NOMO-1 treated with dmso at 0.1 percent for 144 hours (cell line): ENCODE measurements around the gene AUTS2.

ENCODE experiments used
- DNase-seq: peaks from one replicate; lab custom pipeline; 2025; ENCODE audit not compliant: unreplicated experiment; lab: John Stamatoyannopoulos, UW

The AUTS2 gene

GRCh38 chr7:70016044-70016770, 417.9 kb downstream of the AUTS2 start:
- no peak for DNase-seq

GRCh38 chr7:70017357-70017756, 419.1 kb downstream of the AUTS2 start:
- DNase-seq, result no peak

- DNase-seq, result no peak
These were observed 420.4 kb downstream of the AUTS2 start for GRCh38 chr7:70018700-70019099.

DNA sequence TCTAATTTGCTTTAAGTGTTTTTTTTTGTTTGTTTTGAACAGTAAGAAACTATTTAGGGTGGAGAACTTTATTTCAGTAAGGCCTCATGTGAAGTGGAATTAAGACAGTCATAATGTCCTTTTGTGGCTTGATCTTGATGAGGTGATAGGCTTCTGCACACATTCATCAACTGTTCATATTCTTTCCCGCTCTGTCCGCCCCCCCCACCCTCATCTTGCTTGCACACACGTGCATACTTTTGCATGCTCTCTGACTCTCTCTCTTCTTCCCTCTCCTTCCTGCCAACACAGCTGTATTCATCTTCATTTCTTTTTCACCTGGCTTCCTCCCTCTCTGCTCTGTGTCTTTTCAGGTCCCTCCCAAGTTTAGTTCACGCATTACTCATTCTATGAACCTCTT, 429.6 kb downstream of the AUTS2 start:
- no peak for DNase-seq

DNA sequence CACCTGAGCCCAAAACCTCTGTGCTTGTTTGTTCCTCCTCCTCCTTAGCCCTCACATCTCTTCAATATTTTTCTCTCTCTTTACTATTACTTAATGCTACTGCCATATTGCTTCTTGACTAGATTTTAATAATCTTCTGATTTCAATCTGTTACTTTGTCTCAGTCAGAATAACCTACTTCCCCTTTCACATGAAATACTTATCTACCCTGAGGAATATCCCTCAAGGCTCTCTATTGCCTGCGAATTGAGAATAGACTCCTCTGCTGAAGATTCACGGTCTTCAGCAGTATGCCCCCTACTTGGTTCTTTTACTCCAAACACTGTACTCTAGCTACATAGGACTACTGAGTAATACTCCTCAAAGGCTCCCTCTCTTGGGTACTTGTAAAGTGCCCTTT, 430.3 kb downstream of the AUTS2 start:
- DNase-seq, result no peak

DNA sequence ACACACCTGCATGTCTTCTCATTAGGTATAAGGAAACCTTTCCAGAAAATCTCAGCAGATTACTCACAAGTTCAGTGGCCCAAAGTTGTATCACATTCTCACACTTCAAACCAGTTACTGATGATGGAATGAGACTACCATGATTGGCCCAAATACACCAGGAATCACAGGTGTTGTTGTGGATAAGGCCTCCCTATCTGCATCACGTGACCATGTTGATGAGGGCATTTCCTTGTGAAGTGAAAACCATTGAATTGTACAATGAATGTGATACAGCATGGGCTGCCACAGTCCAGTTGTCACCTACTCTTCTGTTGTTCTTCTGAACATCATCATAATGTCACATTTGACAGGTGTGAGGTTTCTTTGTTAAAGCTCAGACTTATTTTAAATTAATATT, 431.7 kb downstream of the AUTS2 start:
- no peak for DNase-seq

DNA sequence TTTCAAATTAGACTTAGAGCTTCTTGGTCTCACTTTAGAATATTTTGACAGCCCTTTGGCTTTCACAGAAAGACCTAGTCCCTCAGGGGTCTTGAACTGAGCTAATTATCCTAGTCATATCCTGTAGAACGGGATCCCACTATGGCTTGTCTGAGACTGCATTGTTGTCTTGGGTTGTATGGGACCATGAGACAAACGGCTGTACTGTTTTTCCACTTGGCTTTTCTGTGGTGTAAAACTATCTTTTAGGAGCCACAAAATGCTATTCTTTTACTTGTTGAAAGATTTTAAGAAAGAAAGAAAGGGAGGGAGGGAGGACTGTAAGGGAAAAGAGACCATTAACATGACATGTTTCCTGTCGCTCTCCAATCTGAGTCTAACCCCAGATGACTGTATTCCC, 432.5 kb downstream of the AUTS2 start:
- no peak for DNase-seq

DNA sequence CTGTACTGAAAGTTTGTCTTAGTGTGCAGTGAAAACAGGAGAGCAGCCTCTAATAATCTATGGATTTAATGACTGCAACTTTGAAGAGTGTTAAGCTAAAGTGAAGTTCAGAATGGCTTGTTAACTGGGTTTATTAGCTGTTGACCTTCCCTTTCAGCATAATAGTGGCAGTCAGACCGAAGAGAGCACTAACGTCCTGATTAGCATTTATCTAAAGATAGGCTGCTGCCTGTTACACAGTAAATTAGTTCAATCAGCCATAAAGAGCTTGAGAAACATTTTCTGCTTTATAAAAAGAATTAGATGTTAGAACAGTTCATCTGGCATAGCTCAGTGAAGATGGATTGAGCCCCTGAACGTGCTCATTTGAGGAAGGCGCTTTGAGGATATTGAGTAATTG, 433.0 kb downstream of the AUTS2 start:
- no peak for DNase-seq

DNA sequence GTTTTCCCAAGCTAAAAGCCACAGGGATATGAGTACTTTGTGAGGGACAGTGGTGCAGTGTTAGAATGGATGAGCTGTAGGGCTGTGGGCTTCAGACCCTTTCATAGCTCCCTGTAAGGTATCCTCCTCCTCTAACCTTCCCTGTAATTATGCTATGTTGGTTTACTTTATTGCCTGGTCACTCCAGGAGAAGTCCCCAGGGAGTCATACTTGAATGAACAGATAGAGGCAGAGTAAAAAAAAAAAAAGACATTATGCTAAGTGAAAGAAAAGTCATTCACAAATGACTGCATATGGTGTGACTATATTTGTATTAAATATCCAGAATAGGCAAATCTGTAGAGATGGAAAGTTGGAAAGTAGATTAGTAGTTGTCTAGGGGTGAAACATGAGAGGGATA, 434.4 kb downstream of the AUTS2 start:
- no peak for DNase-seq

DNA sequence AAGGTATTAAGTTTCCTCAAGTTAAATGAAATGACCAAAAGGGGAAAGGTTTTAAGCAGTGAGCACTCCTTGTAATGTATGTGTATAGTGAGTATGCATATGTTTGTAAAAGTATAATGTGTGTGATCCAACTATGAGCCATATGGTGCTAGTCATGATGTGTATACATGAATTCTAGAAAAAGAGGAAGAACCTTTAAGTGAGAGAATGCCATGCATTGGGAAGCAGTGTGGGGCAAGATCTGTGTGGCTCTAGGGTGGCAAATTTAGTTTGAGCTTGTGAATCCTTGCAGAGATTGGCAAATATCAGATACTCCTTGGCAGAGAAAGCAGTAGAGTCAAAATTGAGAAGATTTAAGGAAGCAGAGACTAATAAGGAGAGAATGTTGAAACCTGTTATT, 435.0 kb downstream of the AUTS2 start:
- DNase-seq, result no peak

- DNase-seq, result no peak
These were observed 436.7 kb downstream of the AUTS2 start for GRCh38 chr7:70034999-70035398.

DNA sequence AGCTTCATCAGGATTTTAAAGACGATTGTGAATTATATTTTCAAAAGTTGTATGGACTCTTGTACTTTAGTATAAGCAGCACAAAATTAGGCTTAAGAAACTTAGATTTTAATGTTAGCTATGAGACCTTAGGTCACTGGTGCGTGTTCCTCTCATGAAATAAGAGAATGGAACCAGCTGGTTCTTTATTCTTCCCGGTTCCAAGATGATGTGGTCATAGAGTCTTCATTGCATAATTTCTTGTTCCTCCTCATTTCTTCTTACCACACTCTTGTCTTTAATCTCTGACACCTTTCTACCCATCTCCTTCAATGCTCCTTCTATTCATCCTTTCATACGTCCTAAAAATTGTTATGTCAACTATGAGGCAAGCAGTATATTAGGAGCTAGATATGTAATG, 437.2 kb downstream of the AUTS2 start:
- DNase-seq, result no peak

- DNase-seq, result no peak
These were observed 437.7 kb downstream of the AUTS2 start for GRCh38 chr7:70035955-70036354.

DNA sequence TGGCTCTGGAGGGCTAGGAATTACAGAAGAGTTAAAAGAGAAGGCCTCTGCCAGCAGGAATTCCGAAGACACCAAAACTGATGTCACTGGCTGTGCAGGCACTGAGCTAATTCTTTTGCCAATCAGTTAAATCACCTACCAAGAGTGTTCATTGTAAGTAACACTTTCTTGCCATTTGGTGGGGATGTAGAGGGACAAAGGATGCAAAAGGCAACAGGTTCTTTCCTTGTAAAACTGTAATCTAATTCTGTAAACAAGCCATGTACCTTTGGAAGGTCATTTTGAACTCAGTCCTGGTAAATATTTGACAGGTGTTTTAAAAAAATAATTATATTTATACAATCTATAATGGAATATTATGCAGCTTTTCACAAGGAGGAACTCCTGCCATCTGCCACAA, 438.4 kb downstream of the AUTS2 start:
- no peak for DNase-seq

GRCh38 chr7:70037171-70037933, 439.1 kb downstream of the AUTS2 start:
- no peak for DNase-seq

DNA sequence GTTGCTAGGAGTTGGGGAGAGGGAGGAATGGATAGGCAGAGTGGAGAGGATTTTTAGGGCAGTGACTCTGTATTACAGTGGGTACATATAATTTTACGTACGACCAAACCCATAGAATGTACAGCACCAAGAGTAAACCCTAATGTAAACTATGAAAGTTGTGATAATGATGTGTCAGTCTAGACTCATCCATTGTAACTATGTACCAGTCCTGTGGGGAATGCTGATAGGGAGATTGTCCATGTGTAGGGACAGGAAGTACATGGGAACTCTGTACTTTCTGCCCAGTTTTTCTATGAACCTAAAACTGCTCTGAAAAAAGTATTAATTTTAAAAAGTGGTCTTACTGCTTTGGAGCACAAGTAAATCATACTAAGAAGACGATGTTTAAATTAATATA, 441.8 kb downstream of the AUTS2 start:
- DNase-seq, result no peak

DNA sequence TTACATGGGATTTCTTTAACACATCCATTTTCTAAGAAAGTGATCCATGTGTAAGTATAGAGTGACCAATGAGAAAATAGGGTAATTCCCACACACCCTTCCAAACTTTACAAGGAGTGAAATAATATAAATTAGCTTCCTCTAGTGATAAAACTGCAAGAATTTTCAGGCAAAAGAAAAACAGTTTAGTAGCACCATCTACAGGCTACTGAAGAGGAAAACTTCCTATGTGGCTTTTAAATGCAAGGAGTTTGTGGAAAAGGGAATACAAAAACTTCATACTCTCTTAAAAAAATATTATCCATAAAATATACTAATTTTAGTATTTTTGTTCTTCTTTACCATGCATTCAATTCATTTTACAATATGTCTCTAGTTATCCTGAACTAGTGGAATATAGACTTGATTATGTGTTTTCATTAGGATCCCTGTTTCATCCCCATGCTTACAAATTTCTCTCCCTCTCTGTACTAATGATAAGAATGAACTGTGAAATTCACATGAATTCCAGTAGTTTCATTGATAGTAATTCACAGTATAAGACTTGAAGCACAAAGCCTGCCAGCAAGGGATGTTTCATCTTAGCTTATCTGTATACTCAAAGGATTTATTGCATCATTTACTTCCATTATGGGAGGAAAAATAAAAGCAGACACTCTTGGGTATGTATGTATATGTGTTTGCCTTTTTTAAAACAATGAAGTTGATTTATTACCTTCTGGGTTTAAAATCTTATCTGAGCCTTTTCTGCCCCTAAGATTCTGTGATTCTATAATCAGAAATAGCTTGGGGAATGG, 442.9 kb downstream of the AUTS2 start:
- DNase-seq, result no peak

DNA sequence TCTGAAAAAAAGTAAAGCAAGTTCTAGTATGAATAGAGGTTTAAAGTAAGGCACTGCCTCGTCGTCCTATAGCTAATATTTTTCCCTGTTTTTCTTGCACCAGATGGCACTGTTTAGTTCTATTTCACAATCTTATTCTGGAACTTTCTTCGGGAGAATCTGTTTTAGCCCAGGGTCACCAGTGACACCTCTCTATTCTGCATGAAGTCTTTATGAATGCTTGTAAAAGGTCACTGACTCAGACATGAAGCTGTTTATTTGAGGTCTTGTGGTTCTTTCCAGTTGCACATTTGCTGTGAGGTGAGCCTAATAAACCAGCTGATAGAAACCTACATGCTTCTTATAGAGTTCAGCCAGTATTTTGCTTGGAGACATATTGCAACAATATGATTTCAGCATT, 444.3 kb downstream of the AUTS2 start:
- no peak for DNase-seq

GRCh38 chr7:70043015-70043538, 444.8 kb downstream of the AUTS2 start:
- no peak for DNase-seq

- DNase-seq, result no peak
These were observed 445.8 kb downstream of the AUTS2 start for GRCh38 chr7:70044064-70044463.

DNA sequence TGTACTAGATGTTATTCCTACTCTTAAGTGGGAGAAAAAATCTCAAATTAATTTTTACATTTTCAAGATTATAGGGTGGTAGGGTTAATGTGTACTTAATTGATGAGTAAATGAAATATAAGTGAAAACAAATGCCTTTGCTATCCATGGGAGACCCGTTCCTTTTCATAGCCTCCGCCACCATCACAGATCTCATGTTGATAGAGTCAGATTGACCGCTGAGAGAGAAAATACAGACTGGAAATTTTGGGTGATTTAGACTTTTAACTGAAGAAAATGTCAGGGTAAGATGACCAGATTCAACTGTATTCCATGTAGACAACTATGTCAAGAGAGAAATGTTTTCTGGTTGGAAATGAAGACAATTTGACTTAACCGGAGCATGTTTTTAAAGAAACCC, 446.2 kb downstream of the AUTS2 start:
- no peak for DNase-seq

GRCh38 chr7:70044981-70045380, 446.7 kb downstream of the AUTS2 start:
- no peak for DNase-seq
